K562 (cell line): ENCODE measurements around the gene POGZ.

Source experiments
- GMEB1 ChIP-seq: fragments of 250-450 bp; sonication (Bioruptor Pico); IDR thresholded peaks from 2 replicates; pipeline ENCODE4 v1.4.0; 2020; ENCODE audit warnings: mild to moderate bottlenecking
- KLF1 ChIP-seq: fragments of 450-650 bp; IDR thresholded peaks from 2 replicates; pipeline ENCODE4 v1.6.1; 2016; ENCODE audit warnings: missing genetic modification characterization, missing compliant biosample characterization
- MCM7 ChIP-seq, 2 experiments: fragments of 450-650 bp; IDR thresholded peaks; 2 replicates each; pipeline ENCODE4 v1.6.1; 2016 to 2018
- NFXL1 ChIP-seq: fragments of 450-650 bp; formaldehyde crosslinking; IDR thresholded peaks from 2 replicates; pipeline ENCODE4 v1.4.0; 2021; ENCODE audit warnings: mild to moderate bottlenecking
- TF ChIP-seq, protein P1 (sequence below): fragments of 150-350 bp; conservative IDR thresholded peaks from 2 replicates; pipeline ENCODE4 v1.6.1; 2014; ENCODE audit warnings: low read length

DNA sequence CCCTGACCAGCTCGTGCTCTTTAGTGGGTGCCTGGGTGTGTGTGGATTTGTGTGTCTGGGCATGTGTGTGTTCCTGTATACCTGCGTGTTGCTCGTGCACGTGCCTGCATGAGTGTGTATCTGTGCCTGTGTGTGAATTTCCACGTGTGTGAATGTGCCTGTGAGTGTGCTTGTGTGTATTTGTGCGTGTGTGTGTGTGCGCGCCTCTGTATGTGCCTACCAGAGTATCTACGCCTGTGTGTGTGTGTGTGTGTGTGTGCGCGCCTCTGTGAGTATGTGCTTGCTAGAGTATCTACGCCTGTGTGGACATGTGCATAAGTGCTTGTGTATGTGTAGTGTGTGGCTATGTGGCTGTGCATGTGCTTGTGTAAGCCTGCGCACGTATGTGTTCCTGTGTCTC, 86.1 kb downstream of the POGZ start:
- TF ChIP-seq GMEB1 (CRISPR knock-in tag) (no peak), NFXL1 (no peak), MCM7 (IDR thresholded peaks at IDR 0.05) (no peak), KLF1 (tag) (no peak)
- TF ChIP-seq, protein P1, sequence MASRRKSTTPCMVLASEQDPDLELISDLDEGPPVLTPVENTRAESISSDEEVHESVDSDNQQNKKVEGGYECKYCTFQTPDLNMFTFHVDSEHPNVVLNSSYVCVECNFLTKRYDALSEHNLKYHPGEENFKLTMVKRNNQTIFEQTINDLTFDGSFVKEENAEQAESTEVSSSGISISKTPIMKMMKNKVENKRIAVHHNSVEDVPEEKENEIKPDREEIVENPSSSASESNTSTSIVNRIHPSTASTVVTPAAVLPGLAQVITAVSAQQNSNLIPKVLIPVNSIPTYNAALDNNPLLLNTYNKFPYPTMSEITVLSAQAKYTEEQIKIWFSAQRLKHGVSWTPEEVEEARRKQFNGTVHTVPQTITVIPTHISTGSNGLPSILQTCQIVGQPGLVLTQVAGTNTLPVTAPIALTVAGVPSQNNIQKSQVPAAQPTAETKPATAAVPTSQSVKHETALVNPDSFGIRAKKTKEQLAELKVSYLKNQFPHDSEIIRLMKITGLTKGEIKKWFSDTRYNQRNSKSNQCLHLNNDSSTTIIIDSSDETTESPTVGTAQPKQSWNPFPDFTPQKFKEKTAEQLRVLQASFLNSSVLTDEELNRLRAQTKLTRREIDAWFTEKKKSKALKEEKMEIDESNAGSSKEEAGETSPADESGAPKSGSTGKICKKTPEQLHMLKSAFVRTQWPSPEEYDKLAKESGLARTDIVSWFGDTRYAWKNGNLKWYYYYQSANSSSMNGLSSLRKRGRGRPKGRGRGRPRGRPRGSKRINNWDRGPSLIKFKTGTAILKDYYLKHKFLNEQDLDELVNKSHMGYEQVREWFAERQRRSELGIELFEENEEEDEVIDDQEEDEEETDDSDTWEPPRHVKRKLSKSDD, result no peak
